GM10266 (cell line): ENCODE results near the gene RETREG3.

ENCODE experiments used
- DNase-seq: peaks from one replicate; pipeline ENCODE4 v3.0.0; 2012; ENCODE audit errors: extremely low spot score
- TF ChIP-seq, protein P1 (sequence below): IDR thresholded peaks from 2 replicates; pipeline ENCODE4 v1.5.1; 2012; ENCODE audit warnings: mild to moderate bottlenecking, low read depth; ENCODE audit not compliant: control insufficient read depth, insufficient read depth; ENCODE audit errors: missing control alignments

RETREG3 gene

DNA sequence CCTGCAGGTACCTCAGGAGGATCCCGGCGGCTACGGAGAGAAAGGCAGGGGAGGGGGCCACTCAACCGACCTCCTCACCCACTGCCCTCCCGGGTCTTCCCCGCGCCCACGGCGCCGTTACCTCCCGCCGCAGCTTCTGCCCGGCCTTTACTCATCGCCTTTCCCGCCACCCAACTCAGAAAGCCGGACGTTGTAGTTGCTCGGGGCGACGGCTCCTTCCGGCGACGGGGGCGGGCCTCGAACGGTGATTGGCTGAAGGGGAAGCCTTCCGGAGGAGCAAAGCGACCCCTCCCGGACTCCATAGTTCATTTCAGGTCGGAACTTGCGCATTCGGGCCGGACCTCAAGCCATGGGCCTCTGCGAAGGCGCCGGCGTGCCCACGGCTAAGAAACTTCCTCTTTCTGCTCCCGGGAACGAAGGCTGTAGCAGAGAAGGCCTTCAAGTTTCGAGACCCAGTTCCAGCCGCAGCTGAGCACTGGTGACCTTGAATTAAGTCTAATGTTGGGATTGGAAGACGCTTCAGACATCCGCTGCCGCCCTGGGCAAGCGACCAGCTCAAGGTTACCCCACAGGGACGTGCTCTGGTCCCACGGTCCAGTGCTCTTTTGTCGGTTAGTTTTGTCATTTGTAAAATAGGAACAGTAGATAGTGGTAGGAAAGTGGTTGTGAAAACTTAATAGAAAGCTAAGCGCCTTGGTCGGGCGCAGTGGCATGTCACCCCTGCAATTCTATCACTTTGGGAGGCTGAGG lies 31.5 kb downstream of the RETREG3 start, which contains the start of gene PSMC3IP:
TSS of gene PSMC3IP (minus strand) at position 198 of the 750 bp plus-strand sequence. CDS start at position 155, 43 bp downstream.
- TF ChIP-seq, protein P1, sequence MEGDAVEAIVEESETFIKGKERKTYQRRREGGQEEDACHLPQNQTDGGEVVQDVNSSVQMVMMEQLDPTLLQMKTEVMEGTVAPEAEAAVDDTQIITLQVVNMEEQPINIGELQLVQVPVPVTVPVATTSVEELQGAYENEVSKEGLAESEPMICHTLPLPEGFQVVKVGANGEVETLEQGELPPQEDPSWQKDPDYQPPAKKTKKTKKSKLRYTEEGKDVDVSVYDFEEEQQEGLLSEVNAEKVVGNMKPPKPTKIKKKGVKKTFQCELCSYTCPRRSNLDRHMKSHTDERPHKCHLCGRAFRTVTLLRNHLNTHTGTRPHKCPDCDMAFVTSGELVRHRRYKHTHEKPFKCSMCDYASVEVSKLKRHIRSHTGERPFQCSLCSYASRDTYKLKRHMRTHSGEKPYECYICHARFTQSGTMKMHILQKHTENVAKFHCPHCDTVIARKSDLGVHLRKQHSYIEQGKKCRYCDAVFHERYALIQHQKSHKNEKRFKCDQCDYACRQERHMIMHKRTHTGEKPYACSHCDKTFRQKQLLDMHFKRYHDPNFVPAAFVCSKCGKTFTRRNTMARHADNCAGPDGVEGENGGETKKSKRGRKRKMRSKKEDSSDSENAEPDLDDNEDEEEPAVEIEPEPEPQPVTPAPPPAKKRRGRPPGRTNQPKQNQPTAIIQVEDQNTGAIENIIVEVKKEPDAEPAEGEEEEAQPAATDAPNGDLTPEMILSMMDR = peak; percentile 33
- peak; percentile 95 for DNase-seq

DNA sequence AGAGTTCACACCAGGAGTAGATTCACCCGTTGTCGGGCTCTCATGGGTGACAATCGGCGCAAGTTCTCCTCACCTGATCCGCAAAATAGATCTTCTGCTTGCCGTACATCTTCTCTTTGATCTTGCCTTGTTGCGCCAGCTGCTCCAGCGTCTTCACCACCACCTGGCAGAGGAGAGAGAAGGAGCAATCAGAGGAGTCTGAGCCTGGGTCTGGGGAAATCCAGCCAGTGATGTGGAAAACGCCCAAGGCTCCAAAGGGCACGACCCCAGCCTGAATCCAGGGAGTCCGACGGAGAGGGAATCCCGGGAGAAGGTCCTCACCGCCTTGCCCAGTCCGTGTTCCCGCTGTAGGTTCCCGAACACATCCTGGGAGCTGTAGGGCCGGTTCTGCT lies 32.0 kb downstream of the RETREG3 start:
- TF ChIP-seq, protein P1 = no peak
- DNase-seq = no peak

DNA sequence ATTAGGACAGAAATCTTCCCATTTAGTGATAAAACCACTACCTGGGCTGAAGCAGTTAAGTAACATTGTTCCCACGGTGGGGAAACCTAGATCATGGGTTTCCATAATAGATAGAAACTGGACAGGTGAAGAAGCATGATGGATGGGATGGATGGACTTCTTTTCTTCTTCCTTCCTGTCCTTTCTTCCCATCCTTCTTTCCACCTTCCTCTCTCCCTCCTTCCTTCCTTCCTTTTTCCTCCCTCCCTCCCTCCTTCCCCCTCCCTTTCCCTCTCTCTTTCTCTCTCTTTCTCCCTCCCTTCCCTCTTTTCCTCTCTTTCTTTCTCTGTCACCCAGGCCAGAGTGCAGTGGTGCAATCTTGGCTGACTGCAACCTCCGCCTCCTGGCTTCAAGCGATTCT lies 34.7 kb downstream of the RETREG3 start:
- no peak for DNase-seq
- TF ChIP-seq, protein P1 = no peak

DNA sequence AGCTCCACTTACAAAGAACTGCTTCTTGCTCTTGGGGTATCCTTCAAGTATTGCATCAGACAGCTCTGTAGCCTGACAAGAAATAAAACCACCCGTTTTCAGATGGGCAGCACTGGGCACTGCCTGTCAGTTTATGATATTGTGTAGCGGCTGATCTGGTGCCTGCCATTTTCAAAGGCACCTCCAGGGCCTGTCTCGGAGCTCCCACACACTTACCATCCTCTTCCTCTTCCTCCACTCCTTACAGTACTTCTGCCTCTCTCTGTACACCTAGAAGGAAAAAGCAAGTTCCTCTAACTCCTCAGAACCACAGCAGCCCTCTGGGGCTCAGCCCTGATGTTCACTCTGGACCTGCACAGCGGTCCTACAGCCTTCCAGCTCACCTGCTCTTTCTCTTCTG lies 36.1 kb downstream of the RETREG3 start:
- no peak for DNase-seq
- TF ChIP-seq, protein P1 = no peak

DNA sequence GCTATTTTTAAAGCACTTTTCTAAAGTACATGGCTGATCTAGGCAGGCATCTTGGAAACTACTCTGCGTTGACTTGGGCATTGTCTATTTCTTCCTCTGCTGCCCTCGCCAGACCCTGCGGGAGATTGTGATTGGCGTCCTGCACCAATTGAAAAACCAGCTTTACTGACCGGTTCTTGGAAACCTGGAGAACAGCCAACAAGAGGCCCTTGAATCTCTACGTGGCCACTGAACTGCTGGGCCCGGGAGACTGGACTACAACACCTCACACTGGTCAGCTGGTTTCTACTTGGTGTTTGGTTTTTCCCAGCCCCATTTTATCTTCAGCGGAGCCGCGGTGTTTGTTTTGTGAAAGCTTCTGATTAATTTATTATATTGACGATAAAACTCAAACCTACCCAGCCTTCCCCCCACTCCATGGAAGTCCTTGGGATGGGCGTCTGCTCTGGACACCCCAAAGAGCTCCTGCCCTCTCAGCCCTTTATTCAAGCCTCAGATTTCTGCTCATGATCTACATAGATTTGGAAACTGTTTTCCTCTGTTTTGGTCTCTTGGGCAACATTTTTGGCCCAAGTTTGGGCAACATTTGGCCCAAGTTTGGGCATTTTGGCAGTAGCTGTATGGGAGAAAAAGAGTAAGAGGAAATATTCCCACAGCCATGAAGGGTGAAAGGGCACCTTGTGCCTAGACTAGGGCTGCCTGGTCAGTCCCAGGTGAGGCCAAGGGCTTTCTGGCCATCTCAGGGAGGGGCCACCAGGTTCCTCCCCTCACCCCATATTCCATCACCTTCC lies 37.5 kb downstream of the RETREG3 start:
- TF ChIP-seq, protein P1 = no peak
- no peak for DNase-seq

DNA sequence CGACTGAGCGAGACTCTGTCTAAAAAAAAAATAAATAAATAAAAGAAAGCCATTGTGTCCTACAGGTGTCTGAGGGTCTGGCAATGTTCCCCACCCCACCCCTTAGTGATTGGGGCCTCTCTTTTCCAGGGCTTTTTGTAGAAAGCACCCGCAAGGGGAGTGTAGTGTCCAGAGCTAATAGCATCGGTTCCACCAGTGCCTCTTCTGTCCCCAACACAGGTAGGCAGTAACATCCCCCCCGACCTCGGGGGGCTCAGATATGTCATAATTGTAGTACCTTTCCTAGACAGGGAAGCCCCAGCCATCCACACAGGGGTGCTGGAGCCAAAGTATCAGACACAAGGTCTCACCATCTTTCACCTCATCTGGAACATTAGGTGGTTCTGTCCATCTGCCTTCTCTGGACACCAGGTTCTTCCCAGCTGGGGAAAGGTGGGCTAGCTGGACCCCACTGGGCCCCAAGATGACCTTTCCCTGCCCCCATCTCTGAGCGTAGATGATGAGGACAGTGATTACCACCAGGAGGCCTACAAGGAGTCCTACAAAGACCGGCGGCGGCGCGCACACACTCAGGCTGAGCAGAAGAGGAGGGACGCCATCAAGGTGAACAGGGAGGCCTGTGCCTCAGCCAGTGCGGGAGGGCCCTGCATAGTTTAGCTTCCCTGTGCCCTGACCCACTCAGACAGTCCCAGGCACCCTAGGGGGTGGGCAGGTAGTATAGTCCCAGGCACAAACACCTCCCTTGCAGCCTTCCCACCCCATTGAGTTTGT lies 40.6 kb downstream of the RETREG3 start:
- DNase-seq = no peak
- TF ChIP-seq, protein P1 = no peak
